Trophoblast cell (in vitro differentiated cells and primary cell): ENCODE measurements around the gene MSH3.

ENCODE experiments used
- DNase-seq, 2 donors: peaks; one replicate each; pipeline ENCODE4 v3.0.0-alpha.2; 2016
- H2AFZ ChIP-seq: 2 replicates; pipeline ENCODE4 v1.6.1; 2013; ENCODE audit warnings: low read length, moderate library complexity, mild to moderate bottlenecking; ENCODE audit not compliant: insufficient read depth, poor library complexity
- H2AK5ac ChIP-seq: 2 replicates; pipeline ENCODE4 v1.6.1; 2013; ENCODE audit warnings: mild to moderate bottlenecking, low read length
- H2BK120ac ChIP-seq: 2 replicates; pipeline ENCODE4 v1.6.1; 2013; ENCODE audit warnings: low read length, mild to moderate bottlenecking, moderate library complexity; ENCODE audit not compliant: insufficient read depth, poor library complexity
- H2BK12ac ChIP-seq: 2 replicates; pipeline ENCODE4 v1.6.1; 2013; ENCODE audit warnings: mild to moderate bottlenecking, low read length, moderate library complexity
- H2BK5ac ChIP-seq: 2 replicates; pipeline ENCODE4 v1.6.1; 2013; ENCODE audit warnings: low read length, low read depth, moderate library complexity, mild to moderate bottlenecking; ENCODE audit not compliant: poor library complexity
- H3K14ac ChIP-seq: 2 replicates; pipeline ENCODE4 v1.6.1; 2013; ENCODE audit warnings: mild to moderate bottlenecking, low read length
- H3K18ac ChIP-seq: 2 replicates; pipeline ENCODE4 v1.6.1; 2013; ENCODE audit warnings: mild to moderate bottlenecking, low read length
- H3K23ac ChIP-seq: 2 replicates; pipeline ENCODE4 v1.6.1; 2013; ENCODE audit warnings: low read length
- H3K27ac ChIP-seq: 2 replicates; pipeline ENCODE4 v1.5.1; 2013; ENCODE audit warnings: low read depth, mild to moderate bottlenecking, inconsistent platforms, low read length, moderate library complexity
- H3K27me3 ChIP-seq: 2 replicates; pipeline ENCODE4 v1.6.1; 2013; ENCODE audit warnings: inconsistent platforms, mild to moderate bottlenecking, low read length, moderate library complexity; ENCODE audit not compliant: insufficient read depth
- H3K36me3 ChIP-seq, 2 experiments: 1 replicate in 1 of 2; 2 replicates in 1 of 2; pipeline ENCODE4 v1.6.1; 2013; ENCODE audit warnings: low read length in 2 of 2, mild to moderate bottlenecking in 2 of 2, moderate library complexity in 1 of 2; ENCODE audit not compliant: insufficient read depth in 2 of 2, control insufficient read depth in 1 of 2
- H3K4ac ChIP-seq: 2 replicates; pipeline ENCODE4 v1.6.1; 2013; ENCODE audit warnings: low read depth, mild to moderate bottlenecking, low read length, moderate library complexity
- H3K4me1 ChIP-seq, 2 experiments: 1 replicate in 1 of 2; 2 replicates in 1 of 2; pipeline ENCODE4 v1.6.1; 2013; ENCODE audit warnings: low read length in 2 of 2, mild to moderate bottlenecking in 2 of 2, moderate library complexity in 1 of 2; ENCODE audit not compliant: insufficient read depth in 2 of 2, control insufficient read depth in 1 of 2
- H3K4me2 ChIP-seq: 2 replicates; pipeline ENCODE4 v1.6.1; 2013; ENCODE audit warnings: inconsistent platforms, mild to moderate bottlenecking, low read length, moderate library complexity
- H3K4me3 ChIP-seq: 2 replicates; pipeline ENCODE4 v1.5.1; 2013; ENCODE audit warnings: mild to moderate bottlenecking, low read depth, low read length, inconsistent platforms
- H3K79me1 ChIP-seq: one replicate; pipeline ENCODE4 v1.6.1; 2013; ENCODE audit warnings: low read length
- H3K79me2 ChIP-seq: 2 replicates; pipeline ENCODE4 v1.6.1; 2013; ENCODE audit warnings: low read length, mild to moderate bottlenecking; ENCODE audit not compliant: control insufficient read depth, insufficient read depth, poor library complexity
- H3K9ac ChIP-seq: 2 replicates; pipeline ENCODE4 v1.6.1; 2013; ENCODE audit warnings: mild to moderate bottlenecking, low read length
- H3K9me3 ChIP-seq: 2 replicates; pipeline ENCODE4 v1.6.1; 2013; ENCODE audit warnings: low read depth, mild to moderate bottlenecking, control low read depth, inconsistent platforms, low read length; ENCODE audit not compliant: insufficient read depth
- H4K12ac ChIP-seq: 2 replicates; pipeline ENCODE4 v1.6.1; 2013; ENCODE audit warnings: low read depth, mild to moderate bottlenecking, low read length, moderate library complexity
- H4K8ac ChIP-seq: 2 replicates; pipeline ENCODE4 v1.6.1; 2013; ENCODE audit warnings: low read depth, mild to moderate bottlenecking, low read length, moderate library complexity
- H4K91ac ChIP-seq: one replicate; pipeline ENCODE4 v1.6.1; 2013; ENCODE audit warnings: low read depth, mild to moderate bottlenecking, low read length, moderate library complexity
- WGBS: extraction: QIAGEN DNeasy Blood & Tissue Kit; methylation state at CpG from one replicate; pipeline ENCODE4 v1.1.7; 2013; ENCODE audit warnings: missing lambda C conversion rate; ENCODE audit not compliant: insufficient read length, insufficient coverage; ENCODE audit errors: extremely low coverage; 5-methylcytosine and 5-hydroxymethylcytosine counted together

MSH3 gene

GRCh38 chr5:80867233-80867632 is 212.8 kb downstream of the MSH3 start:
- Histone ChIP-seq H3K4me2 (no peak overlapping the region), H3K4me1 (peaks cover 9 to 13% of the 10 kb centered on the region in 2 experiments), H3K9ac (no peak overlapping the region), H3K36me3 (no peaks in the 10 kb centered on the region), H3K4ac (no peak overlapping the region), H3K27me3 (no peaks in the 10 kb centered on the region), H3K79me1 (peaks cover 11% of the 10 kb centered on the region), H2AK5ac (peak overlapping the region; percentile 59), H4K12ac (no peak overlapping the region), H3K14ac (no peak overlapping the region), H3K27ac (no peak overlapping the region), H2BK5ac (peak overlapping the region; percentile 3), H4K8ac (no peak overlapping the region), H2AFZ (no peak overlapping the region), H3K9me3 (no peaks in the 10 kb centered on the region), H3K23ac (no peak overlapping the region), H2BK120ac (no peak overlapping the region), H3K4me3 (no peak overlapping the region), H3K79me2 (peaks cover 3% of the 10 kb centered on the region), H3K18ac (peak overlapping the region; percentile 21), H2BK12ac (peak overlapping the region; percentile 41), H4K91ac (no peak overlapping the region)
- no peak for DNase-seq

GRCh38 chr5:80870442-80870841 is 216.0 kb downstream of the MSH3 start:
- Histone ChIP-seq H2BK5ac (no peak overlapping the region), H3K23ac (no peak overlapping the region), H3K9me3 (no peaks in the 10 kb centered on the region), H3K18ac (no peak overlapping the region), H2BK120ac (no peak overlapping the region), H2AFZ (no peak overlapping the region), H3K4me3 (no peak overlapping the region), H3K4ac (no peak overlapping the region), H3K36me3 (peaks cover 0 to 2% of the 10 kb centered on the region in 2 experiments), H4K8ac (no peak overlapping the region), H4K91ac (no peak overlapping the region), H3K27me3 (no peaks in the 10 kb centered on the region), H3K27ac (no peak overlapping the region), H4K12ac (no peak overlapping the region), H3K79me2 (no peaks in the 10 kb centered on the region), H3K79me1 (peaks cover 3% of the 10 kb centered on the region), H3K4me1 (peaks cover 6 to 9% of the 10 kb centered on the region in 2 experiments), H3K4me2 (no peak overlapping the region), H2BK12ac (no peak overlapping the region), H2AK5ac (no peak overlapping the region), H3K9ac (peak overlapping the region; percentile 72), H3K14ac (no peak overlapping the region)
- WGBS = no CpG with 5 or more reads among the region's 3 CpGs
- DNase-seq = no peak

GRCh38 chr5:80871541-80871961 is 217.1 kb downstream of the MSH3 start:
- no peak overlapping the region for H3K4me3 ChIP-seq
- H2AK5ac ChIP-seq = no peak overlapping the region
- H3K36me3 ChIP-seq = peaks cover 0 to 2% of the 10 kb centered on the region in 2 experiments
- WGBS = no CpG with 5 or more reads among the region's 4 CpGs
- H3K9ac ChIP-seq = no peak overlapping the region
- H4K91ac ChIP-seq = peak overlapping the region; percentile 56
- no peak overlapping the region for H3K4me2 ChIP-seq
- H3K23ac ChIP-seq = no peak overlapping the region
- H2AFZ ChIP-seq = no peak overlapping the region
- H4K8ac ChIP-seq = no peak overlapping the region
- peak overlapping the region; percentile 32 for H3K18ac ChIP-seq
- H3K4ac ChIP-seq = no peak overlapping the region
- peak overlapping the region; percentile 68 for H2BK12ac ChIP-seq
- no peaks in the 10 kb centered on the region for H3K9me3 ChIP-seq
- no peak overlapping the region for H2BK120ac ChIP-seq
- peaks cover 6 to 9% of the 10 kb centered on the region in 2 experiments for H3K4me1 ChIP-seq
- peak; percentile 15 to 74 for DNase-seq
- H3K79me2 ChIP-seq = no peaks in the 10 kb centered on the region
- peak overlapping the region; percentile 37 for H2BK5ac ChIP-seq
- peak overlapping the region; percentile 36 for H3K27ac ChIP-seq
- peaks cover 3% of the 10 kb centered on the region for H3K79me1 ChIP-seq
- H4K12ac ChIP-seq = no peak overlapping the region
- no peaks in the 10 kb centered on the region for H3K27me3 ChIP-seq
- H3K14ac ChIP-seq = no peak overlapping the region

GRCh38 chr5:80874162-80874561 is 219.7 kb downstream of the MSH3 start:
- peak overlapping the region; percentile 67 for H2BK12ac ChIP-seq
- H3K4ac ChIP-seq = no peak overlapping the region

More at GRCh38 chr5:80874162-80874561, 219.7 kb downstream of the MSH3 start:
- H2AFZ ChIP-seq = no peak overlapping the region
- no peak overlapping the region for H2BK5ac ChIP-seq
- H3K23ac ChIP-seq = no peak overlapping the region
- H2AK5ac ChIP-seq = no peak overlapping the region
- peaks cover 0 to 2% of the 10 kb centered on the region in 2 experiments for H3K36me3 ChIP-seq
- H3K79me1 ChIP-seq = peaks cover 8% of the 10 kb centered on the region
- no peak overlapping the region for H3K18ac ChIP-seq
- no peak overlapping the region for H3K4me2 ChIP-seq
- WGBS = no CpG with 5 or more reads among the region's 2 CpGs
- H3K9ac ChIP-seq = no peak overlapping the region
- no peak overlapping the region for H2BK120ac ChIP-seq
- H3K27ac ChIP-seq = no peak overlapping the region
- H3K14ac ChIP-seq = no peak overlapping the region
- no peaks in the 10 kb centered on the region for H3K27me3 ChIP-seq
- H3K79me2 ChIP-seq = no peaks in the 10 kb centered on the region
- no peak overlapping the region for H4K8ac ChIP-seq
- peaks cover 10 to 15% of the 10 kb centered on the region in 2 experiments for H3K4me1 ChIP-seq
- H4K91ac ChIP-seq = no peak overlapping the region
- no peak for DNase-seq
- H3K4me3 ChIP-seq = no peak overlapping the region
- H4K12ac ChIP-seq = no peak overlapping the region
- no peaks in the 10 kb centered on the region for H3K9me3 ChIP-seq
